WTC11 (cell line): Measurements from ENCODE around the gene DCAF6. TPM values are rescaled to one million over a fixed set of nuclear protein-coding genes. Genes with fewer than 3 reads are reported as not detected.

Experiments used
- ATAC-seq: fragments of 200-7000 bp; cut with Tn5 transposase; 2 replicates; pipeline ENCODE4 v1.10.0; 2021; ENCODE audit warnings: mild to moderate bottlenecking, moderate library complexity
- CTCF ChIA-PET: fragments of 300-600 bp; sonication (Branson Sonifier 250); formaldehyde crosslinking; loops from one replicate; lab custom pipeline; 2021; ENCODE audit warnings: antibody characterized with exemption; lab: Charles Lee
- POLR2A ChIA-PET: fragments of 350-600 bp; sonication (Branson Sonifier 250); formaldehyde crosslinking; loops from one replicate; lab custom pipeline; 2021; ENCODE audit warnings: antibody characterized with exemption; lab: Charles Lee
- DNase-seq: peaks from one replicate; pipeline ENCODE4 v3.0.0; 2021; ENCODE audit warnings: low spot score
- H3K27ac Mint-ChIP-seq: 2 replicates; pipeline ENCODE4 v1.8.0; 2021; ENCODE audit warnings: mixed read lengths
- H3K27me3 Mint-ChIP-seq: 2 replicates; pipeline ENCODE4 v1.8.0; 2021; ENCODE audit warnings: low read depth, mild to moderate bottlenecking, moderate library complexity, mixed read lengths
- H3K36me3 Mint-ChIP-seq: 2 replicates; pipeline ENCODE4 v1.8.0; 2021; ENCODE audit warnings: mixed read lengths
- H3K4me1 Mint-ChIP-seq: 2 replicates; pipeline ENCODE4 v1.8.0; 2022; ENCODE audit warnings: mixed read lengths
- H3K4me3 Mint-ChIP-seq: 2 replicates; pipeline ENCODE4 v1.8.0; 2021; ENCODE audit warnings: mild to moderate bottlenecking, moderate library complexity, mixed read lengths
- H3K9me3 Mint-ChIP-seq: 2 replicates; pipeline ENCODE4 v1.8.0; 2021; ENCODE audit warnings: mixed read lengths
- CREB1 ChIP-seq: sonication (generic); formaldehyde crosslinking; IDR thresholded peaks from 2 replicates; pipeline ENCODE4 v1.8.0; 2023; ENCODE audit warnings: mild to moderate bottlenecking, missing genetic modification reagents
- ERG ChIP-seq: fragments of 250-450 bp; sonication (Bioruptor Pico); IDR thresholded peaks from 2 replicates; pipeline ENCODE4 v1.8.0; 2021; ENCODE audit warnings: mild to moderate bottlenecking
- FOXJ3 ChIP-seq: sonication (generic); formaldehyde crosslinking; IDR thresholded peaks from 2 replicates; pipeline ENCODE4 v1.9.0; 2021; ENCODE audit warnings: missing genetic modification reagents, mild to moderate bottlenecking, borderline replicate concordance
- MLX ChIP-seq: sonication (generic); formaldehyde crosslinking; IDR thresholded peaks from 2 replicates; pipeline ENCODE4 v1.8.1; 2023; ENCODE audit warnings: mild to moderate bottlenecking, missing genetic modification reagents, moderate library complexity
- MXD4 ChIP-seq: fragments of 250-450 bp; sonication (Bioruptor Pico); IDR thresholded peaks from 2 replicates; pipeline ENCODE4 v1.8.0; 2021; ENCODE audit warnings: mild to moderate bottlenecking, moderate library complexity, borderline replicate concordance
- TEAD1 ChIP-seq: sonication (generic); formaldehyde crosslinking; IDR thresholded peaks from 2 replicates; pipeline ENCODE4 v1.8.0; 2022; ENCODE audit warnings: mild to moderate bottlenecking, missing genetic modification reagents
- ZSCAN18 ChIP-seq: fragments of 250-450 bp; sonication (Bioruptor Pico); IDR thresholded peaks from 2 replicates; pipeline ENCODE4 v2.1.2; 2022; ENCODE audit warnings: mild to moderate bottlenecking, moderate library complexity
- total RNA-seq: library from RNA; stranded (reverse); gene quantifications from 3 replicates; pipeline ENCODE4 v1.2.3, GENCODE V29; 2021
- TF ChIP-seq, protein P1 (sequence below): sonication (generic); formaldehyde crosslinking; IDR thresholded peaks from 2 replicates; pipeline ENCODE4 v1.8.0; 2023; ENCODE audit warnings: missing genetic modification reagents
- TF ChIP-seq, protein P2 (sequence below): sonication (generic); formaldehyde crosslinking; IDR thresholded peaks from 2 replicates; pipeline ENCODE4 v1.8.0; 2022; ENCODE audit warnings: mild to moderate bottlenecking, missing genetic modification reagents
- TF ChIP-seq, protein P3 (sequence below): sonication (generic); formaldehyde crosslinking; conservative IDR thresholded peaks from 2 replicates; pipeline ENCODE4 v1.8.1; 2023; ENCODE audit warnings: mild to moderate bottlenecking, low read depth, missing genetic modification reagents, moderate library complexity
- TF ChIP-seq, protein P4 (sequence below): sonication (generic); formaldehyde crosslinking; IDR thresholded peaks from 2 replicates; pipeline ENCODE4 v1.8.0; 2023; ENCODE audit warnings: missing genetic modification reagents, mild to moderate bottlenecking, borderline replicate concordance

Gene DCAF6
- total RNA-seq, 1 experiment from 2014 or later = 13.5 TPM

- TF ChIP-seq, protein P1, sequence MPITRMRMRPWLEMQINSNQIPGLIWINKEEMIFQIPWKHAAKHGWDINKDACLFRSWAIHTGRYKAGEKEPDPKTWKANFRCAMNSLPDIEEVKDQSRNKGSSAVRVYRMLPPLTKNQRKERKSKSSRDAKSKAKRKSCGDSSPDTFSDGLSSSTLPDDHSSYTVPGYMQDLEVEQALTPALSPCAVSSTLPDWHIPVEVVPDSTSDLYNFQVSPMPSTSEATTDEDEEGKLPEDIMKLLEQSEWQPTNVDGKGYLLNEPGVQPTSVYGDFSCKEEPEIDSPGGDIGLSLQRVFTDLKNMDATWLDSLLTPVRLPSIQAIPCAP = no peak
- TF ChIP-seq ERG (CRISPR knock-in tag) (no peak), ZSCAN18 (CRISPR knock-in tag) (no peak)
- DNase-seq = no peak
- H3K4me3 Mint-ChIP-seq = no peak overlapping the region
- no peaks in the 10 kb centered on the region for H3K4me1 Mint-ChIP-seq
- no peak overlapping the region for H3K27ac Mint-ChIP-seq
- no peaks in the 10 kb centered on the region for H3K27me3 Mint-ChIP-seq
- ATAC-seq = no peak
- no peaks in the 10 kb centered on the region for H3K9me3 Mint-ChIP-seq
- H3K36me3 Mint-ChIP-seq = peaks cover 18% of the 10 kb centered on the region
- ChIA-PET POLR2A (no interaction called here), CTCF (interaction anchor here (6.0 kb wide), 1 partner anchor 17 kb away, joined by 31 read pairs; no protein-coding TSS in a partner anchor)
Measured at GRCh38 chr1:168065506-168065905, 129.0 kb downstream of the DCAF6 start.

GRCh38 chr1:168069384-168069783 lies 132.9 kb downstream of the DCAF6 start:
- H3K27me3 Mint-ChIP-seq = no peaks in the 10 kb centered on the region
- ATAC-seq = no peak
- no peak overlapping the region for H3K27ac Mint-ChIP-seq
- no peak for TF ChIP-seq FOXJ3 (CRISPR knock-in tag)
- no peak for TF ChIP-seq MLX
- no peak for TF ChIP-seq MXD4 (CRISPR knock-in tag)
- TF ChIP-seq, protein P2, sequence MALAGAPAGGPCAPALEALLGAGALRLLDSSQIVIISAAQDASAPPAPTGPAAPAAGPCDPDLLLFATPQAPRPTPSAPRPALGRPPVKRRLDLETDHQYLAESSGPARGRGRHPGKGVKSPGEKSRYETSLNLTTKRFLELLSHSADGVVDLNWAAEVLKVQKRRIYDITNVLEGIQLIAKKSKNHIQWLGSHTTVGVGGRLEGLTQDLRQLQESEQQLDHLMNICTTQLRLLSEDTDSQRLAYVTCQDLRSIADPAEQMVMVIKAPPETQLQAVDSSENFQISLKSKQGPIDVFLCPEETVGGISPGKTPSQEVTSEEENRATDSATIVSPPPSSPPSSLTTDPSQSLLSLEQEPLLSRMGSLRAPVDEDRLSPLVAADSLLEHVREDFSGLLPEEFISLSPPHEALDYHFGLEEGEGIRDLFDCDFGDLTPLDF (CRISPR knock-in tag) = no peak
- TF ChIP-seq ZSCAN18 (CRISPR knock-in tag) = no peak
- TF ChIP-seq, protein P3, sequence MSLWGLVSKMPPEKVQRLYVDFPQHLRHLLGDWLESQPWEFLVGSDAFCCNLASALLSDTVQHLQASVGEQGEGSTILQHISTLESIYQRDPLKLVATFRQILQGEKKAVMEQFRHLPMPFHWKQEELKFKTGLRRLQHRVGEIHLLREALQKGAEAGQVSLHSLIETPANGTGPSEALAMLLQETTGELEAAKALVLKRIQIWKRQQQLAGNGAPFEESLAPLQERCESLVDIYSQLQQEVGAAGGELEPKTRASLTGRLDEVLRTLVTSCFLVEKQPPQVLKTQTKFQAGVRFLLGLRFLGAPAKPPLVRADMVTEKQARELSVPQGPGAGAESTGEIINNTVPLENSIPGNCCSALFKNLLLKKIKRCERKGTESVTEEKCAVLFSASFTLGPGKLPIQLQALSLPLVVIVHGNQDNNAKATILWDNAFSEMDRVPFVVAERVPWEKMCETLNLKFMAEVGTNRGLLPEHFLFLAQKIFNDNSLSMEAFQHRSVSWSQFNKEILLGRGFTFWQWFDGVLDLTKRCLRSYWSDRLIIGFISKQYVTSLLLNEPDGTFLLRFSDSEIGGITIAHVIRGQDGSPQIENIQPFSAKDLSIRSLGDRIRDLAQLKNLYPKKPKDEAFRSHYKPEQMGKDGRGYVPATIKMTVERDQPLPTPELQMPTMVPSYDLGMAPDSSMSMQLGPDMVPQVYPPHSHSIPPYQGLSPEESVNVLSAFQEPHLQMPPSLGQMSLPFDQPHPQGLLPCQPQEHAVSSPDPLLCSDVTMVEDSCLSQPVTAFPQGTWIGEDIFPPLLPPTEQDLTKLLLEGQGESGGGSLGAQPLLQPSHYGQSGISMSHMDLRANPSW = no peak
- TF ChIP-seq, protein P4, sequence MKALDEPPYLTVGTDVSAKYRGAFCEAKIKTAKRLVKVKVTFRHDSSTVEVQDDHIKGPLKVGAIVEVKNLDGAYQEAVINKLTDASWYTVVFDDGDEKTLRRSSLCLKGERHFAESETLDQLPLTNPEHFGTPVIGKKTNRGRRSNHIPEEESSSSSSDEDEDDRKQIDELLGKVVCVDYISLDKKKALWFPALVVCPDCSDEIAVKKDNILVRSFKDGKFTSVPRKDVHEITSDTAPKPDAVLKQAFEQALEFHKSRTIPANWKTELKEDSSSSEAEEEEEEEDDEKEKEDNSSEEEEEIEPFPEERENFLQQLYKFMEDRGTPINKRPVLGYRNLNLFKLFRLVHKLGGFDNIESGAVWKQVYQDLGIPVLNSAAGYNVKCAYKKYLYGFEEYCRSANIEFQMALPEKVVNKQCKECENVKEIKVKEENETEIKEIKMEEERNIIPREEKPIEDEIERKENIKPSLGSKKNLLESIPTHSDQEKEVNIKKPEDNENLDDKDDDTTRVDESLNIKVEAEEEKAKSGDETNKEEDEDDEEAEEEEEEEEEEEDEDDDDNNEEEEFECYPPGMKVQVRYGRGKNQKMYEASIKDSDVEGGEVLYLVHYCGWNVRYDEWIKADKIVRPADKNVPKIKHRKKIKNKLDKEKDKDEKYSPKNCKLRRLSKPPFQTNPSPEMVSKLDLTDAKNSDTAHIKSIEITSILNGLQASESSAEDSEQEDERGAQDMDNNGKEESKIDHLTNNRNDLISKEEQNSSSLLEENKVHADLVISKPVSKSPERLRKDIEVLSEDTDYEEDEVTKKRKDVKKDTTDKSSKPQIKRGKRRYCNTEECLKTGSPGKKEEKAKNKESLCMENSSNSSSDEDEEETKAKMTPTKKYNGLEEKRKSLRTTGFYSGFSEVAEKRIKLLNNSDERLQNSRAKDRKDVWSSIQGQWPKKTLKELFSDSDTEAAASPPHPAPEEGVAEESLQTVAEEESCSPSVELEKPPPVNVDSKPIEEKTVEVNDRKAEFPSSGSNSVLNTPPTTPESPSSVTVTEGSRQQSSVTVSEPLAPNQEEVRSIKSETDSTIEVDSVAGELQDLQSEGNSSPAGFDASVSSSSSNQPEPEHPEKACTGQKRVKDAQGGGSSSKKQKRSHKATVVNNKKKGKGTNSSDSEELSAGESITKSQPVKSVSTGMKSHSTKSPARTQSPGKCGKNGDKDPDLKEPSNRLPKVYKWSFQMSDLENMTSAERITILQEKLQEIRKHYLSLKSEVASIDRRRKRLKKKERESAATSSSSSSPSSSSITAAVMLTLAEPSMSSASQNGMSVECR (CRISPR knock-in tag) = no peak
- no peak for TF ChIP-seq CREB1 (CRISPR knock-in tag)
- TF ChIP-seq TEAD1 (CRISPR knock-in tag) = no peak
- TF ChIP-seq, all 79 proteins: peak for 0
- Mint-ChIP-seq H3K4me3 (no peak overlapping the region), H3K4me1 (no peaks in the 10 kb centered on the region), H3K9me3 (no peaks in the 10 kb centered on the region), H3K36me3 (peaks cover 38% of the 10 kb centered on the region)
- CTCF ChIA-PET = interaction anchor here (0.7 to 6.0 kb wide), 2 partner anchors 13 kb away, joined by 3 to 31 read pairs; no protein-coding TSS in a partner anchor
- POLR2A ChIA-PET = no interaction called here
- no peak for DNase-seq
